GM18861 (cell line): Measurements from ENCODE around the gene SMARCD2.
"Not testable (repeated sequence)": the region's sequence is repeated elsewhere in the genome, so short reads cannot be mapped to it uniquely, and the experiment has no call there.

Experiments
- ATAC-seq: cut with Tn5 transposase; IDR thresholded peaks from one replicate; pipeline ENCODE4 v1.9.1; 2021; ENCODE audit not compliant: unreplicated experiment

The SMARCD2 gene

GRCh38 chr17:63816123-63816522 lies 26.4 kb downstream of the SMARCD2 start:
- ATAC-seq: no peak

DNA sequence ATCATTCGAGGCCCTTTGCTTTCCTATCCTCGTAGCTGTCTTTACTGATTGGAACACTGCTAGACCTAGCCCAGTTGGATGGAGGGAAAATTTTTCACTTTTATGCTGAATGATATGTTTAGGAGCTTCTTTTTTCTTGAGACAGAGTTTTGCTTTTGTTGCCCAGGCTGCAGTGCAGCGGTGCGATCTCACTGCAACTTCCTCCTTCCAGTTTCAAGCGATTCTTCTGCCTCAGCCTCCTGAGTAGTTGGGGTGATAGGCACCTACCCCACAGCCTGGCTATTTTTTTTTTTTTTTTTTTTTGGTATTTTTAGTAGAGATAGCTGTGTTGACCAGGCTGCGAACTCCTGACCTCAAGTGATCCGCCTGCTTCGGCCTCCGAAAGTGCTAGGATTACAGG lies 32.5 kb downstream of the SMARCD2 start:
- no peak for ATAC-seq

- no peak for ATAC-seq
Observed at GRCh38 chr17:63805591-63805990, 36.9 kb downstream of the SMARCD2 start.

- no peak for ATAC-seq
Observed at GRCh38 chr17:63804328-63804727, 38.2 kb downstream of the SMARCD2 start.

DNA sequence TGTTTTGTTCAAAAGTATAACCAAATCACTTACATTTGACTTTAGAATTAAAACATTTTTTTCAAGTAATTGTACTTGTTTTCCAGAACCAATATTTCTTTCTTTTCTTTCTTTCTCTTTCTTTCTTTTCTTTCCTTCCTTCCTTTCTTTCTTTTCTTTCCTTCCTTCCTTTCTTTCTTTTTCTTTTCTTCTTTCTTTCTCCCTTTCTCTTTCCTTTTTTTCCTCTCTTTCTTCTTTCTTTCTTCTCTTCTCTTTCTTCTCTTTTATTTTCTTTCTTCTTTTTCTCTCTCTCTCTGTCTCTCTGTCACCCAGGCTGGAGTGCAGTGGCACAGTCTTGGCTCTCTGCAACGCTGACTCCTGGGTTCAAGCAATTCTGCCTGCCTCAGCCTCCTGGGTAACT lies 41.7 kb downstream of the SMARCD2 start:
- no peak for ATAC-seq

DNA sequence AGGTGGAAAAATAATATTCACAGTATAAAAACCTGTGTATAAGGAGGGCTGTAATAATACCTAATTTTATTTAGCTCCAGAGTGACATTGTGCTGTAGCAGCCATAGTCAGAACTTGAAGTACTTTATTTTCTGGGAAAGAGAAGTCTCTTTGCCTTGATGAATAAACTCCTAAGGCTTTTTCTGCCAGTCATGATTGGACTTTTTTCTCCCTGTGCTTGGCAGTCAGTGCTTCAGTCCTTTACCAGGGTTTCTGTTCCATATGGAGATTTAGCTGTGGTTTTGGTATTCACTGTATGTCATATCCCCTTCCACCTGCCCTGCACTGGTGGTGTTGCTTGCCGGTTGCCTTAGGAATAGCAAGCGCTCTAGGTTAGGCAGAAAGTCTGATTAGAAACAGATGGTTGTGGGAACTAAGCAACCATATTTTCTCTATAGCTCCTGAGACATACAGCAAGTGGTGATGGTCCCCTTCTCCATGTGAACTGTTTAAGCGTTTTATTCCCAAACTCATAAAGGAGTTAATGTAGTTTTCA lies 43.8 kb downstream of the SMARCD2 start:
- ATAC-seq: no peak

DNA sequence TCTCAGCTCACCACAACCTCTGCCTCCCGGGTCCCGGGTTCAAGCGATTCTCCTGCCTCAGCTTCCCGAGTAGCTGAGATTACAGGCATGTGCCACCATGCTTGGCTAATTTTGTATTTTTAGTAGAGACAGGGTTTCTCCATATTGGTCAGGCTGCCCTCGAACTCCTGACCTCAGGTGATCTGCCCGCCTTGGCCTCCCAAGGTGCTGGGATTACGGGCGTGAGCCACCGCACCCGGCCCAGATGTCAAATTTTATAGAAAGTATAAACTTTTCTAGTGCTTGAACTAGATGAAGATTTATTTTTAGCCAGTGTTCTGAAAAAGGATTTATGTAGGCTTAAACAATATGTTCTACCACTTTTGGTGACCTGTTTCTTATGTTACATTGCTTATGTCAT lies 46.1 kb downstream of the SMARCD2 start:
- ATAC-seq: not testable (repeated sequence)

- no peak for ATAC-seq
Observed at GRCh38 chr17:63792055-63792729, 50.3 kb downstream of the SMARCD2 start.

DNA sequence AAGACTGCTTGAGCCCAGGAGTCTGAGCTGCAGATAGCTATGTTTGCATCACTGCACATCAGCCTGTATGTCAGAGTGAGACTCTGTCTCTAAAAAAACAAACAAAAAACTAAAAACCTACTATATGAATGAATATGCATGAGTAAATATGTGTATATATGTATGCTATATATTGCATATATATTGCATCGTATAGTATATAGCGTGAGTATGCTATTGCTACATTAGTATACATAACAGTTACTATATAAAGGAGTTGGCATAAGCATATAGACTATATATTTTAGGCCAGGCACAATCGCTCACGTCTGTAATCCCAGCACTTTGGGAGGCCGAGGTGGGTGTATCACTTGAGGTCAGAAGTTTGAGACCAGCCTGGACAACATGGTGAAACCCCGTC lies 52.4 kb downstream of the SMARCD2 start:
- ATAC-seq: no peak

DNA sequence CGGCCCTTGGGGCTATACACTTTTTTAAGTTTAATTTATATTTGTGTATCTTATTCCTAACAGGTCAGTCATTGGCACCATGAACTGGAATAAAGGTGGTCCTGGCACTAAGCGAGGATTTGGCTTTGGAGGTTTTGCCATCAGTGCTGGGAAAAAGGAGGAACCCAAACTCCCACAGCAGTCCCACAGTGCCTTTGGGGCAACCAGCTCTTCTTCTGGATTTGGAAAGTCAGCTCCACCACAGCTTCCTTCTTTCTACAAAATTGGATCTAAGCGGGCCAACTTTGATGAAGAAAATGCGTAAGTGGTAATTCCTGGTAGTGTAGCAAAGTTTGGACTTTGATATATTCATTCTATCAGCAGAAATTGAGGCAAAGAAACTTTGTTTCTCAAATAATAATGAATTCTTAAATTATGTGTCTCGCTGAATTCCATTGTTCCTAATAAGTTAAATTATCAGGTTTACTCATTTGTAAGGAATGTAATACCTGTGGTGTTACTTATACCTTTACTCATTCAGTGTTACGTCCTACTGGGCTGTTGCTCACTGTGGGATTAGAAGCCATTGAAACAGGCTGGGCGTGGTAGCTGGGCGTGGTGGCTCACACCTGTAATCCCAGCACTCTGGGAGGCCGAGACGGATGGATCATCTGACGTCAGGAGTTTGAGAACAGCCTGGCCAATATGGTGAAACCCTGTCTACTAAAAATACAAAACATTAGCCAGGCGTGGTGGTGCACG lies 55.3 kb downstream of the SMARCD2 start:
- no peak for ATAC-seq

DNA sequence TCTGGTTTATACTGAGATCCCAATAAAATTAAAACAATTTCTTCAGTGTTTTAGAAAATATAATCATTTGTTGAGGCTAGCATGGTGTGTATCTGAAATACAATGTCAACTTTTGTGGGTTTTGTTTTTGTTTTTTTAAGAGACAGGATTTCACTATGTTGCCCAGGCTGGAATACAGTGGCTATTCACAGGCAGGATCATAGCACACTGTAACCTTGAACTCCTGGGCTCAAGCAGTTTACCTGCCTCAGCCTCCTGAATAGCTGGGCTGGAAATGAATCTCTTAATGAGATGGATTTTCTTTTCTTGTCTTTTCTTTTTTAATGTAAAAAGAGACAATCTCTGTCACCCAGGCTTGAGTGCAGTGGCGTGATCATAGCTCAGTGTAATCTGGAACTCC lies 56.4 kb downstream of the SMARCD2 start:
- no peak for ATAC-seq

GRCh38 chr17:63785556-63785955 lies 56.9 kb downstream of the SMARCD2 start:
- no peak for ATAC-seq

- ATAC-seq: no peak
Observed at GRCh38 chr17:63783522-63783921, 59.0 kb downstream of the SMARCD2 start.
